GM21526 (cell line): ENCODE results near the gene PPIB.
"Not testable (repeated sequence)": the region's sequence is repeated elsewhere in the genome, so short reads cannot be mapped to it uniquely, and the experiment has no call there.

Source experiments
- ATAC-seq: cut with Tn5 transposase; IDR thresholded peaks from one replicate; pipeline ENCODE4 v1.9.1; 2021; ENCODE audit warnings: moderate library complexity; ENCODE audit not compliant: unreplicated experiment, low FRiP score

Gene PPIB

GRCh38 chr15:64110950-64111678, 51.7 kb downstream of the PPIB start:
- no peak for ATAC-seq

GRCh38 chr15:64110108-64110701, 52.6 kb downstream of the PPIB start:
- not testable (repeated sequence) for ATAC-seq

- no peak for ATAC-seq
These were observed 55.5 kb downstream of the PPIB start for GRCh38 chr15:64107337-64107736.
